ENCODE data around the gene GLB1L3.

GLB1L3 gene, protein sequence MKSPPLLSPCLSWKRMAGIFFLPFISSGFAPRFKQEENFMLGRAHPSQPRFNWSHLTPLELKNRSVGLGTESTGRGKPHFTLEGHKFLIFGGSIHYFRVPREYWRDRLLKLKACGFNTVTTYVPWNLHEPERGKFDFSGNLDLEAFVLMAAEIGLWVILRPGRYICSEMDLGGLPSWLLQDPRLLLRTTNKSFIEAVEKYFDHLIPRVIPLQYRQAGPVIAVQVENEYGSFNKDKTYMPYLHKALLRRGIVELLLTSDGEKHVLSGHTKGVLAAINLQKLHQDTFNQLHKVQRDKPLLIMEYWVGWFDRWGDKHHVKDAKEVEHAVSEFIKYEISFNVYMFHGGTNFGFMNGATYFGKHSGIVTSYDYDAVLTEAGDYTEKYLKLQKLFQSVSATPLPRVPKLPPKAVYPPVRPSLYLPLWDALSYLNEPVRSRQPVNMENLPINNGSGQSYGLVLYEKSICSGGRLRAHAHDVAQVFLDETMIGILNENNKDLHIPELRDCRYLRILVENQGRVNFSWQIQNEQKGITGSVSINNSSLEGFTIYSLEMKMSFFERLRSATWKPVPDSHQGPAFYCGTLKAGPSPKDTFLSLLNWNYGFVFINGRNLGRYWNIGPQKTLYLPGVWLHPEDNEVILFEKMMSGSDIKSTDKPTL

DNA sequence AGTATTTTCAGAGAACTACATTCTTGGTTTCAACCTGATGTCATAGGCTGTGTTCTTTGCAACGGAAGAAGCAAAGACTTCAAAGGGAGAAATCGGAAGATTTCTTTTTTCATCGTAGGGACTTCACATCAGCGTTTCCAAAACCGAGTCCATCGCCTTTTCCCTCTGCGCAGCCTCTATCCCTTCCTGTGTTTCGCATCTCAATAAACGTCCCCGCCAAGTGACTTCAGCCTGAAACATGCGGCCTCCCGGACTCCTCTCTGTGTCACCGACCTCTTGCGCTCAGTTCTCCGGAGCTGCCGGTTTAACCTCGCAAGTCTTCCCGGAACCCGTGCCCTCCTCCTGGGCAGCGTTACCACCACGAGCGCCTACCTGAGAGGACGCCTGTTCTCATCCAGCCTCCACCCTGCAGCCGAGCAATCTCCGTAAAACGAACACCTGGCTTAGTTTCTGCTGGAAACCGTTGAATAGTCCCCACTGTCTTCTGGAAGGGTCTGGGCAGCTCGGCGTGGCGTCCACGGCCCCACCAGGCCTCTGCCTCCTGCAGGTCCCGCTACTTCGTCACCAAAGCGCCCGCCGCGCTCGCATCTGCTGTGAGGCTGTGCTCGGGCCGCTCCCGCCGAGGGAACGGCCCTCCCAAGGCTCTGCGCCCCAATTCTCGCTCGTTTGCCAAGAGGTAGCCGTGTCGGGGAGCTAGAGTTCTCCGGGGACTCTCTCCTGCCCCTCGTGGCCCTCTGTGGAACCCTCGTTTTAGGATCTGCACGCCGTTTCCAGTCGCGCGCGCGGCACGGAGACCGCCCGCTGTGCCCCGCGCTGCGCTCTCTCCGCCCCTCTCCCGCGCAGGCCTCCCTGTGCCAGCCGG is at the start of gene GLB1L3:
GLB1L3 (plus strand) TSS at position 846 of the 862 bp plus-strand sequence. CDS start 362 bp downstream, outside the sequence.
- peak; percentile 65 to 70 (median 68) for DNase-seq (ENCODE audit: low read depth in 2 of 3, low spot score in 1 of 3)

DNA sequence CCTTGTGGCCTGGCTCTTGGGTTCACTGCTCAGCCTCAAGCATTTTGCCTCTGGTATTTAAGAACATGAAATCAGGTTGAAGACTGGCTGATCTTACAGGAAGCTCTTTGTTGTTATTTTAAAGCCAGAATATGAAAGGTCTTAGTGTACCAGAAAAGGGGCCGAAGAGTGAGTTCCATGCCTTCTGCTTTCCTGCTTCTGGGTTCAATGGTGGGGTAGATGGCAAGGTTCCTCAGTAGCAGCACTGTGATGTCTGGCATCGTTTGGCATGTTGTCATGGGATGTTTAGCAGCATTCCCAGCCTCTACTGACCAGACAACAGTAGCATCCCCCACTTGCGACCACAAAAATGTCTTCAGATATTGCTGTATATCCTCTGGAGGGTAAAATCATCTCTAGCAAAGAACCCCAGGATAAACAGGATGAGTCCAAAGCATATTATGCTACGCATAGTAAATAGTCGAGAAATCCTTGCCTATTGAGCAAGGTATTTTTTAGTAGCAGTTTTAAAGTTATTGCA is 49.3 kb upstream of the GLB1L3 start:
- DNase-seq (ENCODE audit: low read depth in 2 of 3, low spot score in 1 of 3): no peak

DNA sequence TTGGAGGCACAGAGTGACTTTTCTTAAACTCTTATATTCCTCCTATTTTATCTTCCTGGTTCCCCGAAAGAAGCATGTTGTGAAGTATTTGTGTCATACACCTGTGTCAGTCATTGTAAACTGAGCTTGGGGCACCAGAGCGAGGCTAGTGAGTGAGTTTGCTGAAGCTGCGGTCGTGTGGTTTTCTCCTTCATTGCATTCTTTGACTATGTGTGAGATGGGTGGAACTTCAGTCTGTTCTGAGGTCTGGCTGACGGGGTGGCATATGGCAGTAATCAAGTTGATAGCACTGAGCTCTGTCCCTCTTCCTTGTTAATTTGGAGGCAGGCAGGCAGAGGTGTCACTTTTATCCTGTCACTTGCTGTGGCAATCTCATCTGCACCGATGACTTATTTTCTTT is 47.6 kb upstream of the GLB1L3 start:
- DNase-seq (ENCODE audit: low read depth in 2 of 3, low spot score in 1 of 3): no peak

DNA sequence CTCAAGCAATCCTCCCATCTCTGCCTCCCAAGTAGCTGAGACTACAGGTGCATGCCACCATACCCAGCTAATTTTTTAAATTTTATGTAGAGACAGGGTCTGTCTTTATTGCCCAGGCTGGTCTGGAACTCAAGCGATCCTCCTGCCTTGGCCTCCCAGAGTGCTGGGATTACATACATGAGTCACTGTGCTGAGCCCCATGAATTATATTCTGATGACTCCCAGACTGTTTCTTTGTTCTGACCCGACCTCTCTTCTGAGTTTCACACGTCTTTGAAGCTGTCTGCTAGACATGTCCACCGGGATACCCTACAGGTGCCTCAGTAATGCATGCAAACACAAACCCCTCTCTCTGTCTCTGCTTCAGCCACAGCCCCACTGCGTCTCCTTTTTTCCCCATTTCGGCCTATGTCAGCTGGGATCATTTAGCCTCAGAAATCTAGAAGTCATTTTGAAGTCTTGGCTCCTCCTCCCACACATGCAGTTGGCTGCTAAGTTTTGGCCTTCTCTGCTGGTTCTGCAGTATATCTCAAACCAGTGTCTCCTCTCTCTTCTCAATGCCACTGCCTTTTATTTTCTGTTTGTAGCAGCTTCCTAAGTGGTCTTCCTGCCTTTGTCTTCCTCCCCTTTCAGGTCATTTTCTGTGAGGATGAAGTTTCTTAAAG is 46.9 kb upstream of the GLB1L3 start:
- DNase-seq (ENCODE audit: low read depth in 2 of 3, low spot score in 1 of 3): no peak

DNA sequence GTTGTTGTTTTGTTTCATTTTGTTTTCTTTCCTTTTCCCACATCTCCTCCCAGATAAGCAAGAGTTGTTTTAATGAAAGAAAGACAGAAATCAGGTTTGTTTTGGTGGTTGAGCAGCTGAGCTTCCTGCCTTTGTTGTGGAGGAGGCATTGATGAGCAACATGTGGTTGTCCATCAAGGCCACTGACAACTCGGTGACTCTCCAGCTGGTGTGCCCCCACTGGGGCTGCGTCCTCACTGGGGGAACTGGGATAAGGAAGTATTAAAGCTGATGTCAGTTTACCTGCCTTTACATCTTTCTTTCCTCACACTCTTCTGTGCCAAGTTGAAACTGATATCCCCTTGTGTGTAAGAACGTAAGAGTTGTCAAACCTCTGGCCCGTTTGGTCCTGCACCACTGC is 45.8 kb upstream of the GLB1L3 start:
- no peak for DNase-seq (ENCODE audit: low read depth in 2 of 3, low spot score in 1 of 3)

DNA sequence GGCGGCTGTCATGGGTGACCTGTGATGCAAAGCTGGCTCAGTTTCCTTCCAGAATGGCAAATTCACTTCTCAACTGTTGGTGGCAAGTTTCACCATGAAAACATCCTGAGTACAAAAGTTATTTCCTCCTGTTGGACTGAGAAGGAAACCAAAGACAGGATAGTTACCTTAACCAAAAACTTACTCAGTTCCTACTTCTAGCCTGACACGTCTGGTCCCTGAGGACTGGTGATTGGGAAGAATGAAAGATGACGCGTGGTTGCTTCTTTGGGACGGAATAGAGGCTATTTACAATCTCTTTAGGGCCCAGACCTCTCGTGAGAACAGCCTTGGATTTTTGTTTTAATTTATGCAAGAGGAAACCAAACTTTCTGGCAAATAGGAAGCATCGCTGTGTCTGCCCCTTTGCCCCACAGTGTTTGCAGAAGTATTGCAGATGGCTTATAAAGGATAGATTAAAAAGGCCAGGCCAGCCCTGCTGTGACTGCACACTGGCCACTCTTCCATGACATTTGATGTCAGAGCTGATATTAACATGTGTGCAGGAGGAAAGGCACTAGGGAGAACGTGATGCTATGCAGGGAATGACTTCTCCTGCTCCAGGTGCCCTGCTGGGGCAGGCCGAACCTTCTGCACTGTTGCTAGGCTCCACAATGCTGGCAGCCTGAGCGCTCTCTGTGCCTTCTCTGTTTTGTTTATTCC is 44.1 kb upstream of the GLB1L3 start:
- DNase-seq (ENCODE audit: low read depth in 2 of 3, low spot score in 1 of 3): no peak

DNA sequence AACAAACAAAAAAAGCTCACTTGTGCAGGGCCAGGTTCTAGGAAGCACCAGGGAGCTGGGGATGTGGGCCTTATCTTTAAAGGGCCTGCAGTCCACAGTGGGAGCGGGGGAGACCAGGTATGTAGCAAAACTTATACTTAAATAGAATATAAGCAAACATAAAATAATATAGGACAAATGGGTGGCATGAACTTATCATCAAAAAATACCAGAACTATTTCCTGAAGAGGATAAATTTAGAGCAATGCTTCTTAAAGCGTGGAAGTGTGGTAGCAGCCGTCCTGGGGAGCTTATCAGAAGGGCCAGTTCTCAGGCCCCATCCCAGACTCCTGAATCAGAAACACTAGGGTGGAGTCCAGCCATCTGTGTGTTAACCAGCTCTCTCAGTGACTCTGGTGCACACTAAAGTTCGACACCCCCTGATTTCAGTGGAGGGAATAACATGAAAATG is 42.4 kb upstream of the GLB1L3 start:
- no peak for DNase-seq (ENCODE audit: low read depth in 2 of 3, low spot score in 1 of 3)

DNA sequence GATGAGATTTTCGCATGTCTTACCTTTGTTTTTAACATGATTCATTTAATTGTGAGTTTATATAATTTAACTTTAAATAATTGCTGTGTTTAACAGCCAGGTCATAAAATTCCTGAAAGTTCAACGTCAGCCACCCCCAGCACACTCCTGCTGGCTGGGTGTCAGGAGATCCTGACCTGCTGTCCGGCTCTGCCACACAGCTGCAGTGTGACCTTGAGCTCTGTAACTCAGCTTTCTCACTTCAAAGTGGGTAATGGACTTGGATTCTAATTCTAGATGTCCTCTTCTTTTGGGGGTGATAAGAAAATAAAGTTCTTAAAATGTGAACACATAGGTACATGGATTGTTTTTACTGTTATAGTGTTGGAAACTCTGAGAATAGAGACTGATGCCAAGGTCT is 40.8 kb upstream of the GLB1L3 start:
- DNase-seq (ENCODE audit: low read depth in 2 of 3, low spot score in 1 of 3): no peak

DNA sequence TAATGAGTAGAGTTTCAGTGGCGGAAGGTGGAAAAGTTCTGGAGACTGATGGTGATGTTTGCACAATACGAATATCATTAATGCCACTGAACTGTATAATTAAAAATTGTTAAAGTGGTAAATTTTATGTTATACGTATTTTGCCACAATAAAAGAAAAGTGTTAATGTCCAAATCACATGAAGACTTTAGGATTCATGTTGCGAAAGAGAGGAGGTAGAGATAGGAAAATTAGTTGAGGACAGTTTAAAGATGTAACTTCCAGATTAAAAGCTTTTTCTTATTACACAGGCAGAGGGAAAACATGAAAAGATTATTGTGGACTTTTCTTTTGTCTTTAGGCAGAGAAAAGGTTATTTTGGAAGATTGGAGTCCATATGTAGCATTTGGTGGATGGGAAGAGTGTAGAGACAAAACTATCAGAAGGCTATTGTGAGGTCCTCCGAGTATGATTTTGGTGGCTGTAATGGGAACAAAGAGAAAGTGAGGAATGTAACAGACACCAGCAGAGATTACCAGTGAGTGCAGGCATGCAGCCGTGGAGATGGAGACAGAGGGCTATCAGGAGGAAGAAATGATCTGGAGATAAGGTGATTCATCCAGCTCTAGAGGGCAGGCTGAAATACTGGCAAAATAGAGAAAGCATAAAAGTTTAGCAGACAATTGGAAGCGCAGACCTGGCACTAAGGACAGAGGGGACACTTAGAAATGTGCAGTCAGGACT is 39.2 kb upstream of the GLB1L3 start:
- no peak for DNase-seq (ENCODE audit: low read depth in 2 of 3, low spot score in 1 of 3)

DNA sequence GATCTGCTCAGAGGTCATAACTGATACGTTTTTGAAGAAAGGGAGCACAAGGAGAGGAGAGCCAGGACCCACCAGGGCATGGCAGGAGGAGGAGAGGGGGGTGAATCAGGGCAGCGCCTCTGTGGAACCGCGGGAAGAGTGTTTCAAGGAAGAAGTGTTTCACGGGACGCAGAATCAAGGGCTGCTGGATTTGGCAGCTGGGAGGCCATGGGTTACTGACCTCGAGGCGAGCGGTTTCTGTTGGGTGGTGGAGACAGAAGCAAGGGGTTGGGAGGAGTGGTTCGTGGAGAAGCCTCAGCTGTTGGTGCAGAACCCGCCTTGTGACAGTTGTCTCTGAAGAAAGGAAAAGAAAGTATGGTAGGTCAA is 38.6 kb upstream of the GLB1L3 start:
- DNase-seq (ENCODE audit: low read depth in 2 of 3, low spot score in 1 of 3): no peak

DNA sequence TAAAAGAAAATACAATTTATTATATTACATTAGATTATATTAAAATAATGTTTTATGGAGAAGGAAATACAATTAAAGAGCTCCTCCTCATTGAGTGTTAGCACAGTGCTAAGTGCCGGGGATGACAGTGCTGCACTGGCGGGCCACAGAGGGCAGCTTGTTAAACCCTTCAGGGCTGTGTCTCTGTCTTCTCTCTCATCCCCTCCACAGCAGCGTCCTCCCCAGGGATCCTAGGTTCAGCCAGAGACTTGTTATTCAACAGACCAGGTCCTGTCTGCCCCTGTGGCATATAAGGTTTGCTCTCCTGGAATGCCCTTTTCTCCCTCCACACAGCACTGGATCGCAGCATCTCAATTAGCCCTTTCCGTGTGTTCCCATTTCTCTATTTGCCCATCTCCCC is 37.2 kb upstream of the GLB1L3 start:
- DNase-seq (ENCODE audit: low read depth in 2 of 3, low spot score in 1 of 3): no peak

DNA sequence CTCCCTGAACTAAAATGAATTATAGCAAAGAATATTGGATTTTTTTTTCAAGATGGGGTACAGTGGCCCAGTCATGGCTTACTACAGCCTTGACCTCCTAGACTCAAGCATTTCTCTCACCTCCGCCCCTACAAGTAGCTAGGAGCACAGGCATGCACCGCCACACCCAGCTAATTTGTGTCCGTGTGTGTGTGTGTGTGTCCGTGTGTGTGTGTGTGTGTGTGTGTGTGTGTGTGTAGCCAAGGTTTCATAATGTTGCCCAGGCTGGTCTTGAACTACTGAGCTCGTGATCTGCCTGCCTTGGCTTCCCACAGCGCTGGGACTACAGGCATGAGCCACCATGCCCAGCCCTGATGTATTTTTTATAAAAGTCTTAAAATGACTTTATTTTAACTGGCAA is 35.6 kb upstream of the GLB1L3 start:
- DNase-seq (ENCODE audit: low read depth in 2 of 3, low spot score in 1 of 3): no peak

DNA sequence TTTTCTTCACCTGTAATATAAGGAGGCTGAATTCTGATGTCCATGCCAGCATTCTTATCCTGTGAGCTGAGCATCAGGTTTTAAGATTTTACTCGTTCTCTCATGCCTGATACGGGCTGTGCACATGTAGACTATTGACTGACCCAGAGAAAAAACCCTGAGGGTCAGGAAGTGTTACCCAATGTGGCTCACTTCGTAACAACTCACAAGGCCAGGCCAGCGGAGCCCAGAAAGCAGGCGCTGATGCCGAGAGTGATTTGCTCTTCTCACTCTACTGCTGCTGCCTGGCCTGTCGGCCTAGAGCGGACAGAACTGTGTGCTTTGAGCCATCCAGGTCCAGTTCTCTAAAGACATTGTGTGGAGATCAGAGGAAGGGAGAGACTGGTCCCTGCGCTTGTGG is 33.8 kb upstream of the GLB1L3 start:
- DNase-seq (ENCODE audit: low read depth in 2 of 3, low spot score in 1 of 3): no peak

DNA sequence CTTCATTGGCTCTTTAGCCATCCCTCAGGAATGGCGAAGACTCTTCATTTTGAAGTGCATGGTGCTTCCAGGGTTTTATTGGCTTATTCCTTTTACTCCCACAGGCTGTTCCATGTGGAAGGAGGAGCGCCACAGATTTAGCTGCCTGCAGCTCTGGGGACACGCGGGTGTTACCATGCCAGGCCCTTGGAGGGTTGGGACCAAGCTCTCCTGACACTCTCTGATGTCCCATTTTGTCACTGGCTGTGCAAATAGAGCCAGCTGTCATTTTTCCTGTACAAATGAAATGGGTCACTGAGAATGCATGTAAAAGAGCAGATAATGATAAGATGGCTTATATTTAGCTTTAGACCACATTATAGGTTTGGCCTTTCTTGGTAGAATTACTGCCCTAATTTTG is 32.3 kb upstream of the GLB1L3 start:
- no peak for DNase-seq (ENCODE audit: low read depth in 2 of 3, low spot score in 1 of 3)

DNA sequence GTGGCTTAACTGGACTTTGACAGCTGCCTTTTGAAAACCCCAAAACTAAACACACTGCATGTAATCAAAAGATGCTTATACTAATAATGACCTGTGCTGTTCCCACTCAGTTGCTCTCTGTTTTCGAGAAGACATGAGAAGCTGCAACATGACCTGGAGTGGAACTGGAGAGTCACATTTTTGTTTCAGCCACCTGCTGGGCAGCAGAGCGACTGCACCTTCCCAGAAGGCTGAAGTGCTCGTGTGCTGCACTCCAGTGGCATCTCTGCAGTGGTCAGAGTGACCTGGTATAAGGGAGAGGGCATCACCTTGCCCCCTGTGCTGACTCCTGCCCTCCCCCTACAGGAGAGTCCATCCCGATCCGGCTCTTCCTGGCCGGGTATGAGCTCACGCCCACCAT is 31.6 kb upstream of the GLB1L3 start:
- DNase-seq (ENCODE audit: low read depth in 2 of 3, low spot score in 1 of 3): no peak

DNA sequence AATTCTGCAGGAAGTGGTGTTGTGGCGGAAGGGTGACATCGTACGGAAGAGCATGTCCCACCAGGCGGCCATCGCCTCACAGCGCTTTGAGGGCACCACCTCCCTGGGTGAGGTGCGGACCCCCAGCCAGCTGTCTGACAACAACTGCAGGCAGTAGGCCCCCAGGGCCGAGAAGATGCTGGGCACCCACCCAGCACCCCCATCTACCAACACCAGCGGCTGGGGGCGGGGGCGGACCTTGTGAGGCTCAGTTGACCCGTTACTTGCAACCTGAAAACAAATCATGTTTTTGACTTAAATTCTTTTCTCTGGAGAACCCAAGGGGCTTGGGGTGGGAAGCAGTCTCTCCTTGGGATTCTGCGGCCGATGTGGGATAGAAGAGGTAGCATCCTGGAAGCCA is 30.7 kb upstream of the GLB1L3 start:
- no peak for DNase-seq (ENCODE audit: low read depth in 2 of 3, low spot score in 1 of 3)

DNA sequence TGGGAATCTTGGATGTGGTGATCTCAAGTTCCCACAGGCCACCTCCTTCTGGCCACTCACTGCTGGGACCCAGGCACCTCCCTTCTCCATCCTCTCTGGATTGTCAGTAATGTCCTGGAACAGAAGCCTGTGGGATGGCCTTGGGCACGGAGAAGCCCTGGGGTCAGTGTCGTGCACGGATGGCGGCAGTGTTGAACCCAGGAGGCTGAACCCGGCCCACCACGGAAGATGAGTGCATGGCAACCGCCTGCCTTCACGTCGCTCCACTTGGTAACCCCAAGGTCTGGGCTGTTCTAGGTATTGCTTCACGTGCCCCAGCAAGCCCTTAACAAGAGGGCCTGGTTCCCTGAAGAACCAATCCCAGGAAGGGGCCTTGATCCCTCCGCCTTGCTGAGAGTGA is 30.1 kb upstream of the GLB1L3 start:
- DNase-seq (ENCODE audit: low read depth in 2 of 3, low spot score in 1 of 3): no peak

DNA sequence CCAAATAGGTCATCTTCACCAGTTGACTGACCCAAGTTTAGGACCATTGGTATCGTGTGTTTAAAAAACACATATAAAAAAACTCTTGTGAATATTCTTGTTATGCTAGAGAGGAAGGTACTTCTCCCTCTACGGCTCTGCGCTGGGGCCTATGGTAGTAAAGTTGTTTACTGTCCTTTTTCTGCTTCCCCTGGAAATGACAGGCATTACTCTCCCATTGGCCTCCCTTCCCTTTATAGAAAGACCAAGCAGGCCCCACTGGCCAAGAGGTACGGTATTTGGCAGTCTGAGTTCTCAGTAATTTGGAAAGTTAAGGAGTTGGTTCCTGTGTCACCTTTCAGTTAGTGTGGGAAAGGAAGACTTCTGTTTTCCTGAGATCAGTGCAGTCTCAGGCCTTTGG is 29.5 kb upstream of the GLB1L3 start:
- no peak for DNase-seq (ENCODE audit: low read depth in 2 of 3, low spot score in 1 of 3)

DNA sequence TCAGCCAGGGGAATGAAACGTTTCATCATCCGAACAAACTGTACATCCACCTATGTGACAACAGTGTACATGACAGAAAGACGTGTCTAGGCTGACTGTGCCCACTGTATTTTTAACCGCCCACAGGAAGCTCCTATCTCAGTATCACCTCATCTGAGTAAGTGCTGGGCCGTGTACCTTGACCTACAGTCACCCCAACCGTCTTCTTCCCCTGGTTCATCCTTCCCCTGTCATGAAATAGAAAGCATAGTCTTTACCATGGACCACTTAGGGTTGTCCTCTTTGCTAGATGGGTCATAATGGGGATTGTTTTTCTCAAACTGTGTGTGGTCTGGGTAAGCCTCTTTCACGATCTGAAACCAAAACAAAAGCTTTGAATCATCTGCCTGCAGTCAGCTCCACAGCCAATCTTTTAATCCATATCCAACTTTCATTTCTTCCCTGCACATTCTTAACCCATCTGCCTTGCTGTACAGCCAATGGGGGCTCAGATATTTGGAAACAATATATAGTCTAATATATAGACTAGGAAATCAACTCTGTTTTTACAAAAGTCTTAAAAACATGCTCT is 27.2 kb upstream of the GLB1L3 start:
- DNase-seq (ENCODE audit: low read depth in 2 of 3, low spot score in 1 of 3): no peak
